GM12878 (cell line): ENCODE measurements around the gene NAALAD2. TPM values are rescaled to one million over a fixed set of nuclear protein-coding genes. Genes with fewer than 3 reads are reported as not detected.

Experiments
- ATAC-seq: fragments of 200-7000 bp; cut with Tn5 transposase; 3 replicates; pipeline ENCODE4 v1.9.1; 2020; ENCODE audit warnings: mild to moderate bottlenecking, moderate library complexity
- BruUV-seq: library from RNA; stranded (reverse); fragments of 400-500 nt; replicated peaks from 2 replicates; lab custom pipeline; 2021; lab: Mats Ljungman, UMichigan
- CTCF ChIA-PET: fragments of 300-600 bp; sonication (Branson Sonifier 250); formaldehyde crosslinking; extraction: SDS; loops from one replicate; lab custom pipeline; 2021; ENCODE audit warnings: inconsistent platforms; lab: Yijun Ruan, JAX
- POLR2A ChIA-PET: fragments of 350-600 bp; formaldehyde crosslinking; extraction: SDS; loops from one replicate; lab custom pipeline; 2021; ENCODE audit warnings: inconsistent platforms; lab: Charles Lee
- RAD21 ChIA-PET: fragments of 300-600 bp; sonication (Branson Sonifier 250); formaldehyde crosslinking; loops from one replicate; lab custom pipeline; 2023; ENCODE audit warnings: antibody characterized with exemption; ENCODE audit not compliant: unreplicated experiment; lab: Charles Lee
- SMC1A ChIA-PET: fragments of 300-600 bp; sonication (Branson Sonifier 250); formaldehyde crosslinking; loops from one replicate; lab custom pipeline; 2023; ENCODE audit not compliant: unreplicated experiment, uncharacterized antibody; lab: Charles Lee
- DNase-seq: peaks from one replicate; pipeline ENCODE4 v3.0.0-alpha.2; 2011; ENCODE audit warnings: low read depth, low spot score
- FAIRE-seq: peaks from 3 replicates; lab custom pipeline; 2011; peaks lifted over from hg19 to GRCh38; lab: Jason Lieb, UNC
- H2AFZ ChIP-seq: 2 replicates; pipeline ENCODE4 v1.6.0; 2011; ENCODE audit warnings: low read depth, low read length, control low read depth; ENCODE audit not compliant: control insufficient read depth
- H3K27ac ChIP-seq: 2 replicates; pipeline ENCODE4 v1.5.1; 2011; ENCODE audit warnings: control low read depth; ENCODE audit not compliant: control insufficient read depth, insufficient read depth
- H3K27me3 ChIP-seq, 2 experiments: replicated peaks in 1 of 2; 2 replicates each; pipeline versions ENCODE4 v1.6.0 to v1.6.1; 2011; ENCODE audit warnings: low read length in 1 of 2; ENCODE audit not compliant: control insufficient read depth in 2 of 2, insufficient read depth in 2 of 2
- H3K36me3 ChIP-seq, 2 experiments: 2 replicates each; pipeline ENCODE4 v1.5.1; 2011; ENCODE audit warnings: low read length in 1 of 2; ENCODE audit not compliant: control insufficient read depth in 2 of 2, insufficient read depth in 2 of 2
- H3K4me1 ChIP-seq: 2 replicates; pipeline ENCODE4 v1.6.1; 2011; ENCODE audit warnings: mild to moderate bottlenecking, low read length, moderate library complexity, mixed read lengths; ENCODE audit not compliant: control insufficient read depth, insufficient read depth
- H3K4me2 ChIP-seq: 2 replicates; pipeline ENCODE4 v1.6.0; 2011; ENCODE audit warnings: control low read depth; ENCODE audit not compliant: control insufficient read depth, insufficient read depth
- H3K4me3 ChIP-seq: fragments of 200-600 bp; sonication (generic); 2 replicates; pipeline ENCODE4 v1.5.1; 2016
- H3K79me2 ChIP-seq: 2 replicates; pipeline ENCODE4 v1.6.0; 2011; ENCODE audit warnings: low read length; ENCODE audit not compliant: control insufficient read depth, insufficient read depth
- H3K9ac ChIP-seq: 2 replicates; pipeline ENCODE4 v1.8.0; 2011; ENCODE audit warnings: low read length, control low read depth, mixed read lengths; ENCODE audit not compliant: control insufficient read depth, insufficient read depth
- H3K9me3 ChIP-seq: replicated peaks from 3 replicates; pipeline ENCODE4 v1.5.1; 2011; ENCODE audit warnings: mild to moderate bottlenecking, low read length; ENCODE audit not compliant: control insufficient read depth, insufficient read depth
- H4K20me1 ChIP-seq: 2 replicates; pipeline ENCODE4 v1.6.0; 2011; ENCODE audit not compliant: control insufficient read depth, insufficient read depth
- ASH2L ChIP-seq: fragments of 300-600, 200-600 bp; sonication (generic); IDR thresholded peaks from 2 replicates; pipeline ENCODE4 v1.6.1; 2017; ENCODE audit warnings: low read depth, mild to moderate bottlenecking, borderline replicate concordance
- EZH2 ChIP-seq: IDR thresholded peaks from 2 replicates; pipeline ENCODE4 v1.6.1; 2012; ENCODE audit warnings: low read depth, mild to moderate bottlenecking, control low read depth, inconsistent platforms, low read length, borderline replicate concordance; ENCODE audit not compliant: control insufficient read depth
- GATAD2B ChIP-seq: fragments of 450-650 bp; conservative IDR thresholded peaks from 2 replicates; pipeline ENCODE4 v1.6.1; 2017; ENCODE audit warnings: low read depth, mild to moderate bottlenecking, moderate library complexity
- IRF4 ChIP-seq: IDR thresholded peaks from 2 replicates; pipeline ENCODE4 v1.6.1; 2011; ENCODE audit warnings: low read depth, low read length
- MEF2A ChIP-seq: IDR thresholded peaks from 2 replicates; pipeline ENCODE4 v1.6.1; 2011; ENCODE audit warnings: low read depth, mild to moderate bottlenecking, low read length, moderate library complexity; ENCODE audit not compliant: insufficient read depth
- NRF1 ChIP-seq: conservative IDR thresholded peaks from 2 replicates; pipeline ENCODE4 v1.6.1; 2011; ENCODE audit warnings: mild to moderate bottlenecking, low read depth, low read length, improper control_type of control experiment
- PAX8 ChIP-seq: fragments of 450-650 bp; IDR thresholded peaks from 2 replicates; pipeline ENCODE4 v1.6.1; 2017; ENCODE audit warnings: mild to moderate bottlenecking, moderate library complexity
- SMAD1 ChIP-seq: fragments of 450-650 bp; IDR thresholded peaks from 2 replicates; pipeline ENCODE4 v1.6.1; 2018; ENCODE audit warnings: mild to moderate bottlenecking, low read depth; ENCODE audit not compliant: partially characterized antibody
- SMC3 ChIP-seq: IDR thresholded peaks from 2 replicates; pipeline ENCODE4 v1.6.1; 2011; ENCODE audit warnings: low read length, improper control_type of control experiment, borderline replicate concordance
- STAT3 ChIP-seq: IDR thresholded peaks from 2 replicates; pipeline ENCODE4 v1.6.1; 2011; ENCODE audit warnings: low read depth, low read length, improper control_type of control experiment
- TAF1 ChIP-seq: IDR thresholded peaks from 2 replicates; pipeline ENCODE4 v1.6.1; 2011; ENCODE audit warnings: mild to moderate bottlenecking, low read depth, low read length, borderline replicate concordance
- WGBS: methylation state at CpG from one replicate; pipeline ENCODE4 v1.1.6; 2016; ENCODE audit warnings: low lambda C conversion rate; ENCODE audit not compliant: insufficient replicate concordance, insufficient coverage; ENCODE audit errors: missing lambda C conversion rate; 5-methylcytosine and 5-hydroxymethylcytosine counted together
- in situ Hi-C: fragments of 300-500 bp; cut with MboI; formaldehyde crosslinking; loops from 9 replicates; pipeline ENCODE4 v1.14.3; 2018; ENCODE audit warnings: mixed read lengths
- intact Hi-C: fragments of 100-400 bp; cut with micrococcal nuclease; formaldehyde crosslinking; loops from one replicate; pipeline ENCODE4 v1.14.2; 2022; ENCODE audit not compliant: unreplicated experiment
- polyA plus RNA-seq, 11 experiments: library from polyadenylated mRNA; depleted of rRNA in 4 of 11; unstranded in 6 of 11; stranded (reverse) in 5 of 11; fragments of >200 nt; fragmentation: Nextera tagmentation in 4 of 11; fragmentation: Illumina TruSeq in 1 of 11; extraction: Ambion mirVana in 4 of 11; extraction: Trizol in 1 of 11; gene quantifications; 1 replicate in 1 of 11; 2 replicates in 10 of 11; pipeline versions ENCODE4 v1.2.1 to v1.2.3, GENCODE V29; 2011 to 2016; ENCODE audit warnings: inconsistent platforms in 2 of 11, missing spikeins in 2 of 11, low read depth in 1 of 11
- total RNA-seq, 4 experiments: library from RNA; depleted of rRNA in 3 of 4; stranded (reverse); fragments of >200 nt in 3 of 4; fragmentation: Illumina TruSeq in 1 of 4; extraction: Trizol in 1 of 4; gene quantifications; 2 replicates each; pipeline versions ENCODE4 v1.2.1 to v1.2.3, GENCODE V29; 2013 to 2021
- TF ChIP-seq, protein P1 (sequence below): fragments of 450-650 bp; IDR thresholded peaks from 2 replicates; pipeline ENCODE4 v1.6.1; 2017; ENCODE audit warnings: low read depth, mild to moderate bottlenecking, moderate library complexity
- TF ChIP-seq, protein P2 (sequence below): IDR thresholded peaks from 2 replicates; pipeline ENCODE4 v1.6.1; 2012; ENCODE audit warnings: low read depth, low read length, improper control_type of control experiment

The NAALAD2 gene
- total and polyA plus RNA-seq, 10 of the 15 experiments (the other 5 are each of a cell fraction or from before 2014, with no cell fraction given) = 0.05 to 0.24 (median 0.11) TPM; not detected in 5

DNA sequence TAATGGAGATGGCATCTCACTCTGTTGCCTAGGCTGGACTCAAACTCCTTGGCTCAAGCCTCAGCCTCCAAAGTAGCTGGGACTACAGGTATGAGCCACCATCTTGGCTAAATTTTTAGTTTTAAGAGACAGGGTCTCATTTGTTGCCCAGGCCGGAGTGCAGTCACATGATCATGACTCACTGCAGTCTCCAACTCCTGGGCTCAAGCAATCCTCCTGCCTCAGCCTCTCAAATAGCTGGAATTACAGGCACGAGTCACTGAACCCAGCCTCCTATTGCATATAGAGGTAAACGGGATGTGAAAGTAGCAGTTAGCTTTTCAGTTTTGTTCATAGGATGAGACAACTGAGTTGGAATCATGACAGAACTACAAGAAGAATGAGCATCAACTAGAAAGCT, 9.5 kb upstream of the NAALAD2 start:
- no peaks in the 10 kb centered on the region for H3K79me2 ChIP-seq
- no peaks in the 10 kb centered on the region for H3K36me3 ChIP-seq
- no peak overlapping the region for H2AFZ ChIP-seq
- H3K27ac ChIP-seq = no peak overlapping the region
- no peak for FAIRE-seq
- ChIA-PET CTCF (interaction anchor here (0.7 kb wide), 1 partner anchor 10 kb away, joined by 3 read pairs; no protein-coding TSS in a partner anchor), POLR2A (no interaction called here), RAD21 (no interaction called here), SMC1A (interaction anchor here (1.0 kb wide), 1 partner anchor 11 kb away, joined by 3 read pairs; no protein-coding TSS in a partner anchor)
- DNase-seq = no peak
- intact Hi-C loops (no loop called here), in situ Hi-C loops (loop anchor here (25.0 kb wide), 2 partner anchors 463 to 1038 kb away; no protein-coding TSS in a partner anchor)
- no peaks in the 10 kb centered on the region for H4K20me1 ChIP-seq
- no peaks in the 10 kb centered on the region for H3K9me3 ChIP-seq
- H3K9ac ChIP-seq = no peak overlapping the region
- H3K4me2 ChIP-seq = no peak overlapping the region
- H3K4me3 ChIP-seq = no peak overlapping the region
- no peak for TF ChIP-seq EZH2
- no peak for TF ChIP-seq SMC3
- H3K4me1 ChIP-seq = no peaks in the 10 kb centered on the region
- no peaks in the 10 kb centered on the region for H3K27me3 ChIP-seq
- 3% methylated on average over 3 of the region's 3 CpGs for WGBS
- no TSS peak for BruUV-seq
- no peak for ATAC-seq

DNA sequence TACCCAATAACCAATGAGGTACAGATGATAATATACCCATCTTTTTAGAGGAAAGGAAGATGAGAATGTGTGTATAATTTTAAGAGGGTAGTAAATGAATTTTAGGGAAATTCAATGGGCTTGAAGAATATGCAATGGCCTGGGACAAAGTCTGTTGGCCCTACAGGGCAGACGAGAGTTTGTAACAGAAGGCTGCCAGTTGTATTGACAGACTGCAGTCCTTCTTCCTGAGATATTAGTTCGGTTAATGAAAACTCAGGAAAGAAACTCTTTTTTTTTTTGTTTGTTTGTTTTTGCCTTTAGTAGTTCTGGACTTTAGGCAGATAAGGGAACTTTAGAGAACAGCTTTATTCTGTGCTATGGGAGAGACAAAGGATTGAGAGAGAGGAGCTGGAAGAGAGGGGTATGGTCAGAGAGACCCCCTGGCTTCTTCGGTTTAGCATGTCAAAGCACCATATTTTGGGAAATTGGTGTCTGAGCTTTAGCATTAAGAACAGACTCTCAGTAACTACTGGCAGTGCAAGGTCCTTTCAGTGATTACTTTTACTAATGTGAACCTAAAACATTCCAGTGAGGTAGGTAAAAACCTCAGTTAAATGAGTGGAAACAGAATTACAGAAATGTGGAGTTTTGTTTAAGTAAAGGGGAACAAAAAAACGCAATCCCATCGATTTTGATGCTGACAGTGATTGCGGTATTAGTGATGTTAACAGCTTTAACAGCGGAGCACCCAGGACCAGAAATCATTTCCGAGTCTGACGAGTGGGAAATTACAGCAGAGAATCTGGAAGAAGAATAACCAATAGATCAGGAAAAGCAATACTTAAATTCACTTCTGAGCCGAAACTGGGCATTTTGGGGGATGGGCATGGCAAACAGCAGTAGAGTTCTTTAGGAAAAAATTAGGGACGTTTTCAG, 644 bp upstream of the NAALAD2 start:
- 37% methylated on average over 11 of the region's 11 CpGs for WGBS
- no TSS peak for BruUV-seq
- ChIA-PET SMC1A (no interaction called here), RAD21 (no interaction called here), POLR2A (no interaction called here), CTCF (interaction anchor here (1.5 kb wide), 1 partner anchor 21 kb away, joined by 3 read pairs; no protein-coding TSS in a partner anchor)
- Histone ChIP-seq H3K4me3 (no peak overlapping the region), H4K20me1 (no peaks in the 10 kb centered on the region), H3K4me2 (no peak overlapping the region; the same call in 1 of the 2 replicates), H3K27me3 (peaks cover 1 to 6% of the 10 kb centered on the region in 2 experiments; a peak in 2 of 4 replicates), H3K9ac (no peak overlapping the region), H3K4me1 (no peaks in the 10 kb centered on the region), H3K9me3 (no peaks in the 10 kb centered on the region), H3K27ac (no peak overlapping the region), H3K79me2 (no peaks in the 10 kb centered on the region), H2AFZ (no peak overlapping the region), H3K36me3 (no peaks in the 10 kb centered on the region)
- no peak for FAIRE-seq
- DNase-seq = no peak
- intact Hi-C loops = no loop called here
- ATAC-seq = no peak; the same call in 2 of the 3 replicates
- in situ Hi-C loops = no loop called here
- no peak for TF ChIP-seq TAF1
- no peak for TF ChIP-seq GATAD2B
- no peak for TF ChIP-seq MEF2A
- TF ChIP-seq, protein P1, sequence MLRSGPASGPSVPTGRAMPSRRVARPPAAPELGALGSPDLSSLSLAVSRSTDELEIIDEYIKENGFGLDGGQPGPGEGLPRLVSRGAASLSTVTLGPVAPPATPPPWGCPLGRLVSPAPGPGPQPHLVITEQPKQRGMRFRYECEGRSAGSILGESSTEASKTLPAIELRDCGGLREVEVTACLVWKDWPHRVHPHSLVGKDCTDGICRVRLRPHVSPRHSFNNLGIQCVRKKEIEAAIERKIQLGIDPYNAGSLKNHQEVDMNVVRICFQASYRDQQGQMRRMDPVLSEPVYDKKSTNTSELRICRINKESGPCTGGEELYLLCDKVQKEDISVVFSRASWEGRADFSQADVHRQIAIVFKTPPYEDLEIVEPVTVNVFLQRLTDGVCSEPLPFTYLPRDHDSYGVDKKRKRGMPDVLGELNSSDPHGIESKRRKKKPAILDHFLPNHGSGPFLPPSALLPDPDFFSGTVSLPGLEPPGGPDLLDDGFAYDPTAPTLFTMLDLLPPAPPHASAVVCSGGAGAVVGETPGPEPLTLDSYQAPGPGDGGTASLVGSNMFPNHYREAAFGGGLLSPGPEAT = no peak
- no peak for TF ChIP-seq ASH2L
- TF ChIP-seq, protein P2, sequence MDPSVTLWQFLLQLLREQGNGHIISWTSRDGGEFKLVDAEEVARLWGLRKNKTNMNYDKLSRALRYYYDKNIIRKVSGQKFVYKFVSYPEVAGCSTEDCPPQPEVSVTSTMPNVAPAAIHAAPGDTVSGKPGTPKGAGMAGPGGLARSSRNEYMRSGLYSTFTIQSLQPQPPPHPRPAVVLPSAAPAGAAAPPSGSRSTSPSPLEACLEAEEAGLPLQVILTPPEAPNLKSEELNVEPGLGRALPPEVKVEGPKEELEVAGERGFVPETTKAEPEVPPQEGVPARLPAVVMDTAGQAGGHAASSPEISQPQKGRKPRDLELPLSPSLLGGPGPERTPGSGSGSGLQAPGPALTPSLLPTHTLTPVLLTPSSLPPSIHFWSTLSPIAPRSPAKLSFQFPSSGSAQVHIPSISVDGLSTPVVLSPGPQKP = no peak
- TF ChIP-seq PAX8 = no peak
- TF ChIP-seq SMAD1 = no peak
- no peak for TF ChIP-seq STAT3
- TF ChIP-seq NRF1 = no peak
- TF ChIP-seq IRF4 = no peak
